GM23338 (cell line): ENCODE data around the gene TUG1. TPM values are rescaled to one million over a fixed set of nuclear protein-coding genes. Genes with fewer than 3 reads are reported as not detected.

Experiments
- CREB1 ChIP-seq: fragments of 250-450 bp; sonication (Bioruptor Pico); IDR thresholded peaks from 2 replicates; pipeline ENCODE4 v1.5.0; 2020; ENCODE audit warnings: low read depth, mild to moderate bottlenecking, moderate library complexity
- EZH2 ChIP-seq: fragments of 200-600 bp; sonication (generic); IDR thresholded peaks from one replicate; pipeline ENCODE4 v1.8.0; 2017; ENCODE audit warnings: antibody characterized with exemption, mild to moderate bottlenecking, low read depth; ENCODE audit not compliant: unreplicated experiment
- EZH2phosphoT487 ChIP-seq: fragments of 200-600 bp; sonication (generic); IDR thresholded peaks from one replicate; pipeline ENCODE4 v1.8.1; 2018; ENCODE audit warnings: antibody characterized with exemption; ENCODE audit not compliant: unreplicated experiment
- NANOG ChIP-seq: IDR thresholded peaks from 2 replicates; pipeline ENCODE4 v1.6.1; 2016; ENCODE audit warnings: antibody characterized with exemption, borderline replicate concordance
- POLR2AphosphoS5 ChIP-seq: IDR thresholded peaks from 2 replicates; pipeline ENCODE4 v1.6.1; 2016; ENCODE audit warnings: antibody characterized with exemption, low read depth
- STAT1 ChIP-seq: IDR thresholded peaks from one replicate; pipeline ENCODE4 v1.6.1; 2016; ENCODE audit warnings: antibody characterized with exemption; ENCODE audit not compliant: unreplicated experiment
- ZNF114 ChIP-seq: fragments of 250-450 bp; sonication (Bioruptor Pico); IDR thresholded peaks from 2 replicates; pipeline ENCODE4 v1.5.0; 2020; ENCODE audit warnings: mild to moderate bottlenecking, moderate library complexity
- ZNF462 ChIP-seq: fragments of 250-450 bp; sonication (Bioruptor Pico); IDR thresholded peaks from 2 replicates; pipeline ENCODE4 v1.5.0; 2020; ENCODE audit warnings: mild to moderate bottlenecking, moderate library complexity
- polyA plus RNA-seq: library from polyadenylated mRNA; unstranded; fragments of >200 nt; fragmentation: Nextera tagmentation; extraction: Ambion mirVana; gene quantifications from 2 replicates; pipeline ENCODE4 v1.2.1, GENCODE V29; 2016
- small RNA-seq: library from RNA; depleted of rRNA; stranded (forward); fragments of <200 nt; gene quantifications from one replicate; pipeline ENCODE3, GENCODE V24; 2014; ENCODE audit warnings: low replicate concordance
- total RNA-seq: library from RNA; depleted of rRNA; stranded (reverse); fragments of >200 nt; shearing (Covaris generic); gene quantifications from 2 replicates; pipeline ENCODE4 v1.2.3, GENCODE V29; 2014; rRNA removed
- TF ChIP-seq, protein P1 (sequence below): IDR thresholded peaks from 2 replicates; pipeline ENCODE4 v1.6.1; 2016; ENCODE audit warnings: antibody characterized with exemption
- TF ChIP-seq, protein P2 (sequence below), 2 experiments: fragments of 200-600 bp in 1 of 2; sonication (generic) in 1 of 2; conservative IDR thresholded peaks; 2 replicates each; pipeline versions ENCODE4 v1.5.1 to v1.6.1; 2016 to 2017; ENCODE audit warnings: antibody characterized with exemption in 2 of 2, low read depth in 2 of 2, mild to moderate bottlenecking in 2 of 2, moderate library complexity in 1 of 2

The TUG1 gene
- total and polyA plus RNA-seq, 2 experiments from 2014 or later = 58.3 to 125 TPM

DNA sequence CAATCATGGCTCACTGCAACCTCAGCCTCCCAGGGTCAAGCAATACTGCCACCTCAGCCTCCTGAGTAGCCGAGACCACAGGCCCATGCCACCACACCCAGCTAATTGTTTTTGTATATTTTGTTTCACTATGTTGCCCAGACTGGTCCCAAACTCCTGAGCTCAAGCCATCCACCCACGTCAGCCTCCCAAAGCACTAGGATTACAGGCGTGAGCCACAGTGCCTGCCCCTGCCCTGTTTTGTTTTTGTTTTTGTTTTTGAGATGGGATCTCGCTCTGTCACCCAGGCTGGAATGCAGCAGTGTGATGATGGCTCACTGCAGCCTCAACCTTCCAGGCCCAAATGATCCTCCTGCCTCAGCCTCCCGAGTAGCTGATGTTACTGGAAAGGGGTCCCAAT lies 53.5 kb downstream of the TUG1 start (continued):
- no peak for TF ChIP-seq ZNF462 (CRISPR knock-in tag)
- TF ChIP-seq CREB1 (CRISPR knock-in tag) = no peak
- no peak for TF ChIP-seq EZH2phosphoT487
- no peak for TF ChIP-seq NANOG
- TF ChIP-seq, protein P1, sequence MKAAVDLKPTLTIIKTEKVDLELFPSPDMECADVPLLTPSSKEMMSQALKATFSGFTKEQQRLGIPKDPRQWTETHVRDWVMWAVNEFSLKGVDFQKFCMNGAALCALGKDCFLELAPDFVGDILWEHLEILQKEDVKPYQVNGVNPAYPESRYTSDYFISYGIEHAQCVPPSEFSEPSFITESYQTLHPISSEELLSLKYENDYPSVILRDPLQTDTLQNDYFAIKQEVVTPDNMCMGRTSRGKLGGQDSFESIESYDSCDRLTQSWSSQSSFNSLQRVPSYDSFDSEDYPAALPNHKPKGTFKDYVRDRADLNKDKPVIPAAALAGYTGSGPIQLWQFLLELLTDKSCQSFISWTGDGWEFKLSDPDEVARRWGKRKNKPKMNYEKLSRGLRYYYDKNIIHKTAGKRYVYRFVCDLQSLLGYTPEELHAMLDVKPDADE = no peak
- TF ChIP-seq ZNF114 (CRISPR knock-in tag) = no peak
- TF ChIP-seq STAT1 = no peak
- TF ChIP-seq, protein P2, sequence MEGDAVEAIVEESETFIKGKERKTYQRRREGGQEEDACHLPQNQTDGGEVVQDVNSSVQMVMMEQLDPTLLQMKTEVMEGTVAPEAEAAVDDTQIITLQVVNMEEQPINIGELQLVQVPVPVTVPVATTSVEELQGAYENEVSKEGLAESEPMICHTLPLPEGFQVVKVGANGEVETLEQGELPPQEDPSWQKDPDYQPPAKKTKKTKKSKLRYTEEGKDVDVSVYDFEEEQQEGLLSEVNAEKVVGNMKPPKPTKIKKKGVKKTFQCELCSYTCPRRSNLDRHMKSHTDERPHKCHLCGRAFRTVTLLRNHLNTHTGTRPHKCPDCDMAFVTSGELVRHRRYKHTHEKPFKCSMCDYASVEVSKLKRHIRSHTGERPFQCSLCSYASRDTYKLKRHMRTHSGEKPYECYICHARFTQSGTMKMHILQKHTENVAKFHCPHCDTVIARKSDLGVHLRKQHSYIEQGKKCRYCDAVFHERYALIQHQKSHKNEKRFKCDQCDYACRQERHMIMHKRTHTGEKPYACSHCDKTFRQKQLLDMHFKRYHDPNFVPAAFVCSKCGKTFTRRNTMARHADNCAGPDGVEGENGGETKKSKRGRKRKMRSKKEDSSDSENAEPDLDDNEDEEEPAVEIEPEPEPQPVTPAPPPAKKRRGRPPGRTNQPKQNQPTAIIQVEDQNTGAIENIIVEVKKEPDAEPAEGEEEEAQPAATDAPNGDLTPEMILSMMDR (conservative IDR thresholded peaks at IDR 0.05; ENCODE audit: low read depth in 2 of 2) = no peak
- TF ChIP-seq EZH2 = no peak
- TF ChIP-seq POLR2AphosphoS5 = no peak

Small RNA genes within 50 kb of the gene (small RNA-seq; reads per million reads assigned to genes)
- not detected for gene RF01892

Other genes starting within 250 kb of the TUG1 start
- 63.3 and 63.8 TPM in 2 replicates for gene MORC2, start 491 bp upstream of the TUG1 start, total RNA-seq
- 33.1 and 36.0 TPM in 2 replicates for gene MORC2, start 491 bp upstream of the TUG1 start, polyA plus RNA-seq
- gene SMTN, start 112.1 kb downstream of the TUG1 start, total RNA-seq = 16.3 and 27.4 TPM in 2 replicates
- 32.2 and 34.0 TPM in 2 replicates for gene SMTN, start 112.1 kb downstream of the TUG1 start, polyA plus RNA-seq
- gene SELENOM, start 138.3 kb downstream of the TUG1 start, total RNA-seq = 44.9 and 67.6 TPM in 2 replicates
- 49.7 and 50.8 TPM in 2 replicates for gene SELENOM, start 138.3 kb downstream of the TUG1 start, polyA plus RNA-seq
- gene INPP5J, start 153.7 kb downstream of the TUG1 start, total RNA-seq = 11.2 and 14.5 TPM in 2 replicates
- 4.8 and 5.3 TPM in 2 replicates for gene INPP5J, start 153.7 kb downstream of the TUG1 start, polyA plus RNA-seq
- gene PLA2G3, start 171.2 kb downstream of the TUG1 start, total RNA-seq = 31.0 and 34.5 TPM in 2 replicates
- 15.3 and 18.0 TPM in 2 replicates for gene PLA2G3, start 171.2 kb downstream of the TUG1 start, polyA plus RNA-seq
- 13.6 and 15.5 TPM in 2 replicates for gene RNF185, start 190.9 kb downstream of the TUG1 start, total RNA-seq
- 6.8 and 7.6 TPM in 2 replicates for gene RNF185, start 190.9 kb downstream of the TUG1 start, polyA plus RNA-seq
- gene LIMK2, start 243.0 kb downstream of the TUG1 start, total RNA-seq = 35.5 and 39.8 TPM in 2 replicates
- gene LIMK2, start 243.0 kb downstream of the TUG1 start, polyA plus RNA-seq = 12.5 and 14.9 TPM in 2 replicates